Omental fat pad (tissue), 4 donors: Measurements from ENCODE around the gene PTGIS. TPM values are rescaled to one million over a fixed set of nuclear protein-coding genes. Genes with fewer than 3 reads are reported as not detected.

Source experiments
- ATAC-seq: fragments of 150-250 bp; one replicate; pipeline ENCODE4 v1.9.1; 2016; ENCODE audit warnings: mild to moderate bottlenecking, moderate library complexity; ENCODE audit not compliant: low FRiP score
- DNase-seq: peaks from one replicate; pipeline ENCODE4 v3.0.0-alpha.2; 2019; ENCODE audit warnings: low spot score
- CTCF ChIP-seq, 3 donors: fragments of 450-650 bp; IDR thresholded peaks; one replicate each; pipeline ENCODE4 v1.5.1; 2016 to 2017; ENCODE audit warnings: antibody characterized with exemption in 3 of 3, mild to moderate bottlenecking in 3 of 3, moderate library complexity in 2 of 3
- total RNA-seq, 4 donors: library from RNA; depleted of rRNA; stranded (reverse); fragments of >200 nt; gene quantifications; one replicate each; pipeline ENCODE4 v1.1.0, GENCODE V29; 2016

PTGIS gene
- total RNA-seq, 4 donors from 2014 or later: 77.7 to 229 (median 113) TPM

GRCh38 chr20:49481116-49481515 is 86.8 kb downstream of the PTGIS start:
- DNase-seq (no peak), ATAC-seq (no peak)
- TF ChIP-seq CTCF (IDR thresholded peaks at IDR 0.05): no peak

DNA sequence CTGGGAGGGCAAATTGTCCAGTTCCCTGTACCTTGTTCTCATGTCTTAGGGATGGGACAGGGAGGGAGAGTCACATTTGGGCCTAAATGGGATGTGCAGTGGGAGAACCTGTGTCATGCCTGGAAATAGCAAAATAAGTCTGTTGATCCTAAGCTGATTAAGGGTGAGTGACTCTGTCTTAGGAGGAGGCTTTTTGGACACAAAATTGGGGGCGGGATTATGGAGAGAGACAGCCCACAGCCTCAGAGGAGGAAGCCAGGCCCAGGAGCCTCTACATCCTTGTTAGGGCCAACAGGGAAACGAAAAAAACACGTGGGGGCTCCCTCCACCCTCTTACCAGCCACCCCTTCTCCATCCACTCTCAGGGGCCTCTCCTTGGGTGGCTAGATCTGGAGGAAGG is 87.7 kb downstream of the PTGIS start:
- ATAC-seq (no peak), DNase-seq (no peak)
- TF ChIP-seq CTCF (IDR thresholded peaks at IDR 0.05): no peak

DNA sequence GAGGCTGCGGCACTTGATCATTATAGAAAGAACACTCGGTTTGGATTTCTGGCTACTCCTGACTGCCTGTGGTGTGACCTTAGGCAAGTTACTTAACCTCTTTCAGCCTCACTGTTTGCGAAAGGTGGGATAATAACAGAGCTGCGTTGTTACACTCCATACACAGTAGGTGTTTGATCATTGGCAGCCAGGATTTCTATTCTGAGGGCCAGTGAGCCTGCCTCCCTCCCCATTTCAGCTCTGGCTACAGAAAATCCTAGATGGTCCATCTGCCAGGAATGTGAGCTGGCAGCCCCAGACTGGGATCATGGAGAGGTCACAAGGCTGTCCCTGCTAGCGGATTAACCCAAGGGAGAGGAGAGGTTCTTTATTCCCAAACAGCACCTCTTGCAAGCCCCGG is 88.2 kb downstream of the PTGIS start:
- no peak for TF ChIP-seq CTCF (IDR thresholded peaks at IDR 0.05)
- DNase-seq (no peak), ATAC-seq (no peak)

- TF ChIP-seq CTCF (IDR thresholded peaks at IDR 0.05): no peak
- no peak for ATAC-seq
- DNase-seq: no peak
These were observed 88.9 kb downstream of the PTGIS start for GRCh38 chr20:49478754-49479689.

- no peak for ATAC-seq
- DNase-seq: no peak
- no peak for TF ChIP-seq CTCF (IDR thresholded peaks at IDR 0.05)
These were observed 89.7 kb downstream of the PTGIS start for GRCh38 chr20:49478266-49478665.

DNA sequence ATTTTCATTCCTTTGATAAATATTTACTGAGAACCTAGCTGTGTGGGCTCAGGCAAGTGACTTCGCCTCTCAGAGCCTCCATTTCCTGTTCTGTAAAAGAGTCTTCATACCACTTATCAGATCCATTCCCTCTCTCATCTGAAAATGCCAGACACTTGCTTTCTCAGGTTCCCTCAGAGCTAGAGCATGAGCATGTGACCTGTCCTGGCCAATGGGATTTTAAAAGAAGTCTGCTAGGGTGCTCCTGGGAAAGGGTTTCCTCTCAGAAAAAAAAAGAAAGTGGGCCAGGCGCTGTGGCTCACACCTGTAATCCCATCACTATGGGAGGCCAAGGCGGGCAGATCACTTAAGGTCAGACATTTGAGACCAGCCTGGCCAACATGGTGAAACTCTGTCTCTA is 90.7 kb downstream of the PTGIS start:
- no peak for ATAC-seq
- TF ChIP-seq CTCF (IDR thresholded peaks at IDR 0.05): no peak

DNA sequence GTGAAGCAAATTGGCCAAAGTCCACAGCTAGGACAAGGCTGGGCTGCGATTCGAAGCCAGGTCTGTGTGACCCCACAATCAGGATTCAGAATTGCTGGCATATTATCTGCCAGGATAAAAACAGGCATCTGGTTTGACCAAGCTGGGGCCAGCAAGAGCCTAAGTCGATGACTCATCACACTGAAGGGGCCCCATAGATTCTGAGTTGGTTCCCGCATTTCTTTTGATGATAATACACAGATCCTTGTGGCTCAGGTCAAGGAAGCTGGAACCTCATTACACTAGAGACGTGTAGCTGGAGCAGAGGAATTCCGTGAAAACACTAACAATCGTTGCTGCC is 92.0 kb downstream of the PTGIS start:
- no peak for TF ChIP-seq CTCF (IDR thresholded peaks at IDR 0.05)
- no peak for DNase-seq
- no peak for ATAC-seq

More for the DNA sequence above, 90.7 kb downstream of the PTGIS start:
- DNase-seq: no peak
